ENCODE measurements around the gene FKBP2. TPM values are rescaled to one million over a fixed set of nuclear protein-coding genes. Genes with fewer than 3 reads are reported as not detected.

FKBP2 gene
- total and polyA plus RNA-seq, 2 of the 13 experiments (the other 11 are each of a cell fraction or from before 2014, with no cell fraction given) = 30.1 to 53.3 TPM

- TF ChIP-seq, protein P1, sequence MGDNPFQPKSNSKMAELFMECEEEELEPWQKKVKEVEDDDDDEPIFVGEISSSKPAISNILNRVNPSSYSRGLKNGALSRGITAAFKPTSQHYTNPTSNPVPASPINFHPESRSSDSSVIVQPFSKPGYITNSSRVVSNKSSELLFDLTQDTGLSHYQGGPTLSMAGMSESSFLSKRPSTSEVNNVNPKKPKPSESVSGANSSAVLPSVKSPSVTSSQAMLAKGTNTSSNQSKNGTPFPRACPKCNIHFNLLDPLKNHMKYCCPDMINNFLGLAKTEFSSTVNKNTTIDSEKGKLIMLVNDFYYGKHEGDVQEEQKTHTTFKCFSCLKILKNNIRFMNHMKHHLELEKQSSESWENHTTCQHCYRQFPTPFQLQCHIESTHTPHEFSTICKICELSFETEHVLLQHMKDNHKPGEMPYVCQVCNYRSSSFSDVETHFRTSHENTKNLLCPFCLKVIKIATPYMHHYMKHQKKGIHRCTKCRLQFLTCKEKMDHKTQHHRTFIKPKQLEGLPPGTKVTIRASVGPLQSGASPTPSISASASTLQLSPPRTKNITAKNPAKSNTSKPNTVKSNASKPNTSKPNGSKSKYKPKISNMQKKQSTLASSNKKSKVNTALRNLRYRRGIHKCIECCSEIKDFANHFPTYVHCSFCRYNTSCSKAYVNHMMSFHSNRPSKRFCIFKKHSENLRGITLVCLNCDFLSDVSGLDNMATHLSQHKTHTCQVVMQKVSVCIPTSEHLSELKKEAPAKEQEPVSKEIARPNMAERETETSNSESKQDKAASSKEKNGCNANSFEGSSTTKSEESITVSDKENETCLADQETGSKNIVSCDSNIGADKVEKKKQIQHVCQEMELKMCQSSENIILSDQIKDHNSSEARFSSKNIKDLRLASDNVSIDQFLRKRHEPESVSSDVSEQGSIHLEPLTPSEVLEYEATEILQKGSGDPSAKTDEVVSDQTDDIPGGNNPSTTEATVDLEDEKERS (CRISPR knock-in tag; IDR thresholded peaks at IDR 0.05) = no peak
- TF ChIP-seq TSC22D2 (CRISPR knock-in tag; IDR thresholded peaks at IDR 0.05; ENCODE audit: borderline replicate concordance) (no peak), ZSCAN25 (CRISPR knock-in tag; IDR thresholded peaks at IDR 0.05) (no peak), ZNF83 (CRISPR knock-in tag; IDR thresholded peaks at IDR 0.05; ENCODE audit: borderline replicate concordance) (no peak), ZFP36 (IDR thresholded peaks at IDR 0.05; ENCODE audit: borderline replicate concordance, low read depth, low read length, partially characterized antibody) (peak; percentile 98), ZNF205 (CRISPR knock-in tag; IDR thresholded peaks at IDR 0.05) (0 out of 2 replicates have a peak, but pooled peaks have one; percentile 33), KDM5A (IDR thresholded peaks at IDR 0.05; ENCODE audit: borderline replicate concordance, low read length) (no peak; the same call in 1 of the 2 replicates), ZNF350 (CRISPR knock-in tag; IDR thresholded peaks at IDR 0.05; ENCODE audit: borderline replicate concordance, low read depth) (no peak), HDAC1 (CRISPR knock-in tag; IDR thresholded peaks at IDR 0.05) (no peak), CHD4 (IDR thresholded peaks at IDR 0.05; ENCODE audit: borderline replicate concordance, low read length) (no peak), ZNF615 (CRISPR knock-in tag; IDR thresholded peaks at IDR 0.05; ENCODE audit: borderline replicate concordance) (no peak), BRCA1 (CRISPR knock-in tag; IDR thresholded peaks at IDR 0.05) (no peak), NFIC (IDR thresholded peaks at IDR 0.05; ENCODE audit: low read length) (no peak), SP1 (IDR thresholded peaks at IDR 0.05) (no peak), SP1 (CRISPR knock-in tag; IDR thresholded peaks at IDR 0.05) (no peak), ZNF230 (CRISPR knock-in tag; IDR thresholded peaks at IDR 0.05) (no peak), HIVEP1 (CRISPR knock-in tag; IDR thresholded peaks at IDR 0.05) (no peak), MXD4 (CRISPR knock-in tag; IDR thresholded peaks at IDR 0.05) (no peak), ZNF235 (CRISPR knock-in tag; IDR thresholded peaks at IDR 0.05; ENCODE audit: borderline replicate concordance) (0 out of 2 replicates have a peak, but pooled peaks have one; percentile 47), ESRRA (CRISPR knock-in tag; IDR thresholded peaks at IDR 0.05; ENCODE audit: low read depth) (no peak), ZBTB3 (CRISPR knock-in tag; IDR thresholded peaks at IDR 0.05; ENCODE audit: borderline replicate concordance, low read depth) (no peak), ZNF552 (CRISPR knock-in tag; IDR thresholded peaks at IDR 0.05; ENCODE audit: borderline replicate concordance) (no peak)
- TF ChIP-seq, protein P2, sequence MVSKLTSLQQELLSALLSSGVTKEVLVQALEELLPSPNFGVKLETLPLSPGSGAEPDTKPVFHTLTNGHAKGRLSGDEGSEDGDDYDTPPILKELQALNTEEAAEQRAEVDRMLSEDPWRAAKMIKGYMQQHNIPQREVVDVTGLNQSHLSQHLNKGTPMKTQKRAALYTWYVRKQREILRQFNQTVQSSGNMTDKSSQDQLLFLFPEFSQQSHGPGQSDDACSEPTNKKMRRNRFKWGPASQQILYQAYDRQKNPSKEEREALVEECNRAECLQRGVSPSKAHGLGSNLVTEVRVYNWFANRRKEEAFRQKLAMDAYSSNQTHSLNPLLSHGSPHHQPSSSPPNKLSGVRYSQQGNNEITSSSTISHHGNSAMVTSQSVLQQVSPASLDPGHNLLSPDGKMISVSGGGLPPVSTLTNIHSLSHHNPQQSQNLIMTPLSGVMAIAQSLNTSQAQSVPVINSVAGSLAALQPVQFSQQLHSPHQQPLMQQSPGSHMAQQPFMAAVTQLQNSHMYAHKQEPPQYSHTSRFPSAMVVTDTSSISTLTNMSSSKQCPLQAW (CRISPR knock-in tag; IDR thresholded peaks at IDR 0.05) = peak; percentile 30; the same call in 1 of the 2 replicates
- TF ChIP-seq, protein P3, sequence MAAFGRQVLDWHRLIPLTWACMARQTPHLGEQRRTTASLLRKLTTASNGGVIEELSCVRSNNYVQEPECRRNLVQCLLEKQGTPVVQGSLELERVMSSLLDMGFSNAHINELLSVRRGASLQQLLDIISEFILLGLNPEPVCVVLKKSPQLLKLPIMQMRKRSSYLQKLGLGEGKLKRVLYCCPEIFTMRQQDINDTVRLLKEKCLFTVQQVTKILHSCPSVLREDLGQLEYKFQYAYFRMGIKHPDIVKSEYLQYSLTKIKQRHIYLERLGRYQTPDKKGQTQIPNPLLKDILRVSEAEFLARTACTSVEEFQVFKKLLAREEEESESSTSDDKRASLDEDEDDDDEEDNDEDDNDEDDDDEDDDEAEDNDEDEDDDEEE (CRISPR knock-in tag; IDR thresholded peaks at IDR 0.05) = no peak
- TF ChIP-seq, protein P4, sequence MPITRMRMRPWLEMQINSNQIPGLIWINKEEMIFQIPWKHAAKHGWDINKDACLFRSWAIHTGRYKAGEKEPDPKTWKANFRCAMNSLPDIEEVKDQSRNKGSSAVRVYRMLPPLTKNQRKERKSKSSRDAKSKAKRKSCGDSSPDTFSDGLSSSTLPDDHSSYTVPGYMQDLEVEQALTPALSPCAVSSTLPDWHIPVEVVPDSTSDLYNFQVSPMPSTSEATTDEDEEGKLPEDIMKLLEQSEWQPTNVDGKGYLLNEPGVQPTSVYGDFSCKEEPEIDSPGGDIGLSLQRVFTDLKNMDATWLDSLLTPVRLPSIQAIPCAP (CRISPR knock-in tag; IDR thresholded peaks at IDR 0.05; ENCODE audit: low read depth) = no peak
Observed at GRCh38 chr11:64268893-64269539, 28.1 kb downstream of the FKBP2 start (continued).

All from HepG2 (cell line).